Gastrocnemius medialis (tissue), 4 donors: ENCODE data around the gene GINM1. TPM values are rescaled to one million over a fixed set of nuclear protein-coding genes. Genes with fewer than 3 reads are reported as not detected.

Source experiments
- ATAC-seq, 2 donors: fragments of 150-250 bp; one replicate each; pipeline ENCODE4 v1.9.1; 2016
- DNase-seq, 2 donors: peaks; one replicate each; pipeline ENCODE4 v3.0.0-alpha.2; 2019
- H3K27ac ChIP-seq, 4 donors: fragments of 200-600 bp; sonication (generic); 1 replicate in 1 of 4; 2 replicates in 3 of 4; pipeline ENCODE4 v1.5.1; 2016 to 2018; ENCODE audit warnings: mild to moderate bottlenecking in 2 of 4, moderate library complexity in 1 of 4
- H3K27me3 ChIP-seq, 3 donors: fragments of 200-600 bp; sonication (generic) in 2 of 3; 1 replicate in 1 of 3; 2 replicates in 2 of 3; pipeline versions ENCODE4 v1.5.1 to v1.6.0; 2016 to 2019; ENCODE audit warnings: mild to moderate bottlenecking in 1 of 3, moderate library complexity in 1 of 3
- H3K36me3 ChIP-seq, 2 donors: fragments of 200-600 bp; sonication (generic) in 1 of 2; one replicate each; pipeline ENCODE4 v1.5.1; 2017 to 2018
- H3K4me1 ChIP-seq, 2 donors: fragments of 200-600 bp; sonication (generic) in 1 of 2; one replicate each; pipeline ENCODE4 v1.5.1; 2016 to 2017; ENCODE audit warnings: mild to moderate bottlenecking in 2 of 2
- H3K4me3 ChIP-seq, 4 donors: fragments of 200-600 bp; sonication (generic) in 3 of 4; 1 replicate in 1 of 4; 2 replicates in 3 of 4; pipeline ENCODE4 v1.5.1; 2016 to 2019; ENCODE audit warnings: mild to moderate bottlenecking in 2 of 4
- H3K9me3 ChIP-seq, 3 donors: fragments of 200-600 bp; sonication (generic) in 2 of 3; 1 replicate in 1 of 3; 2 replicates in 2 of 3; pipeline ENCODE4 v1.5.1; 2016 to 2019
- POLR2A ChIP-seq, 2 donors: fragments of 450-650 bp; IDR thresholded peaks; one replicate each; pipeline ENCODE4 v1.6.1; 2017; ENCODE audit warnings: antibody characterized with exemption in 2 of 2, mild to moderate bottlenecking in 2 of 2, moderate library complexity in 2 of 2
- in situ Hi-C, 4 donors: fragments of 200-750 bp; cut with MboI; loops; one replicate each; pipeline versions ENCODE4 v1.15.0 to v1.8.0; 2017; ENCODE audit warnings: low sequenced_read_pairs in 4 of 4
- intact Hi-C: fragments of 100-400 bp; cut with DNase I; formaldehyde crosslinking; loops from one replicate; pipeline ENCODE4 v1.15.1; 2023; ENCODE audit warnings: low total_unique reads
- total RNA-seq, 4 donors: library from RNA; depleted of rRNA; stranded (reverse); fragments of >200 nt; gene quantifications; one replicate each; pipeline versions ENCODE4 v1.1.0 to v1.2.3, GENCODE V29; 2016
- TF ChIP-seq, protein P1 (sequence below), 5 experiments: fragments of 450-650 bp in 3 of 5; fragments of 200-600 bp in 2 of 5; sonication (generic) in 2 of 5; IDR thresholded peaks in 4 of 5; conservative IDR thresholded peaks in 1 of 5; 1 replicate in 4 of 5; 2 replicates in 1 of 5; pipeline ENCODE4 v1.5.1; 2016 to 2019; ENCODE audit warnings: antibody characterized with exemption in 5 of 5, mild to moderate bottlenecking in 3 of 5, moderate library complexity in 3 of 5

Gene GINM1
- total RNA-seq, 4 donors from 2014 or later, result 28.9 to 39.4 (median 33.1) TPM

DNA sequence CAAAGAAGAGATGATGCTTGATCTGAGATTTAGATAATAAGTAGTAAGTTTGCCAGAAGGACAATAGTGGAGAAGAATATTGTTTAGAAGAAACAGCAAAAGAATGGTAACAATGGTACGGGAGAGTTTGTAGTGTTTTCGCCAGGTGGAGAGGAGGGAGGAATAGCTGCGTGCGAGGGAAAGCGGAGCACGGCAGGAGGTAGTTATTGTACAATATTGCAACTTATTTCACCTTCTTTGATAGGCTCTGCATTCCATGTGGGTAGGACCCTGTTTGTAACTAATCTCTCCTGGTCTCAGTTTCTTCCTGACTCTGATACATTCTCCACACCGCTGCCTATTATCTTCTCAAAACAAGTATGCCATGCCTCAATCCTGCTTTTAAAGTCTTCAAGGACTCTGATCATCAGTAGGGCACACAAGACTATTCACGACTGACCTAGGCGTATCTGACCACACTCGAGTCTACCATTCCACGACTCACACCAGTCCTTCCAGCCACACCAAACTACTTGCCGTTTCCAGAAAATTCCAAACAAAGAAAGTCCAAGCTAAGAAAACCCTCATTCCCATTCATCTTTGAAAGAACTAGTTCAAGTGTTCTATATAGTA, 21.4 kb upstream of the GINM1 start:
- H3K27me3 ChIP-seq, result no peaks in the 10 kb centered on the region
- DNase-seq (no peak), ATAC-seq (peak; percentile 6 to 15)
- peak overlapping the region; percentile 79 to 100 (median 97) for H3K4me3 ChIP-seq
- TF ChIP-seq, protein P1, sequence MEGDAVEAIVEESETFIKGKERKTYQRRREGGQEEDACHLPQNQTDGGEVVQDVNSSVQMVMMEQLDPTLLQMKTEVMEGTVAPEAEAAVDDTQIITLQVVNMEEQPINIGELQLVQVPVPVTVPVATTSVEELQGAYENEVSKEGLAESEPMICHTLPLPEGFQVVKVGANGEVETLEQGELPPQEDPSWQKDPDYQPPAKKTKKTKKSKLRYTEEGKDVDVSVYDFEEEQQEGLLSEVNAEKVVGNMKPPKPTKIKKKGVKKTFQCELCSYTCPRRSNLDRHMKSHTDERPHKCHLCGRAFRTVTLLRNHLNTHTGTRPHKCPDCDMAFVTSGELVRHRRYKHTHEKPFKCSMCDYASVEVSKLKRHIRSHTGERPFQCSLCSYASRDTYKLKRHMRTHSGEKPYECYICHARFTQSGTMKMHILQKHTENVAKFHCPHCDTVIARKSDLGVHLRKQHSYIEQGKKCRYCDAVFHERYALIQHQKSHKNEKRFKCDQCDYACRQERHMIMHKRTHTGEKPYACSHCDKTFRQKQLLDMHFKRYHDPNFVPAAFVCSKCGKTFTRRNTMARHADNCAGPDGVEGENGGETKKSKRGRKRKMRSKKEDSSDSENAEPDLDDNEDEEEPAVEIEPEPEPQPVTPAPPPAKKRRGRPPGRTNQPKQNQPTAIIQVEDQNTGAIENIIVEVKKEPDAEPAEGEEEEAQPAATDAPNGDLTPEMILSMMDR (IDR thresholded peaks at IDR 0.05 in 4 of 5, conservative IDR thresholded peaks at IDR 0.05 in 1 of 5), result no peak
- TF ChIP-seq POLR2A (IDR thresholded peaks at IDR 0.05), result no peak
- in situ Hi-C loops (no loop called here), intact Hi-C loops (loop anchor here (2.0 to 10.0 kb wide), 2 partner anchors 104 to 350 kb away; partner anchors contain the start of genes KATNA1 and RAET1E)
- H3K27ac ChIP-seq, result peak overlapping the region; percentile 87 to 100 (median 98)
- H3K4me1 ChIP-seq, result peaks cover 22 to 31% of the 10 kb centered on the region in 2 donors
- peaks cover 0 to 12% of the 10 kb centered on the region in 2 donors for H3K36me3 ChIP-seq
- H3K9me3 ChIP-seq, result no peaks in the 10 kb centered on the region

DNA sequence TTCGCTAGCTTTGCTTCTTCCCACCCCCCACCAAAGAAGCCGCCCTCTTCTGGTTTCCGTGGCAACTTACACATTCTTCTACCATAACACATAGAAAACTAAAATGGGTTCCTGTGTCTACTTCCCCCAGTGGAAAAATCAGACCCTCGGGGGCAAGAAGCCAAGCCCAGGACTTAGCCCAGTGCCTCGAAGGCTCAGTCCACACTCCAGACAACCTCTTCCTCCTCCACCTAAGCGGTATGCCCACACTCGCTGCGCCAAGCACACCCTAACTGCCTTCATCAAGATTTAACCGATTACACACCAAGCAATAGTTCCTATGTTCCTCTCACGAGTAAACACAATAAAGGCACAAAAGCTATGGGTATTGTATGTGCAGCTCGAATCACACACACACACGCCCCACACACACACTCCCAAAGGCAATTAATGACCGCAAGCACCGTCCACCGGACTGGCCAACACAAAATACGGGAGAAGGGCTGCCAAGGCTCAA, 20.9 kb upstream of the GINM1 start:
- in situ Hi-C loops (no loop called here), intact Hi-C loops (loop anchor here (2.0 to 10.0 kb wide), 2 partner anchors 103 to 349 kb away; partner anchors contain the start of genes KATNA1 and RAET1E)
- peaks cover 22 to 31% of the 10 kb centered on the region in 2 donors for H3K4me1 ChIP-seq

DNA sequence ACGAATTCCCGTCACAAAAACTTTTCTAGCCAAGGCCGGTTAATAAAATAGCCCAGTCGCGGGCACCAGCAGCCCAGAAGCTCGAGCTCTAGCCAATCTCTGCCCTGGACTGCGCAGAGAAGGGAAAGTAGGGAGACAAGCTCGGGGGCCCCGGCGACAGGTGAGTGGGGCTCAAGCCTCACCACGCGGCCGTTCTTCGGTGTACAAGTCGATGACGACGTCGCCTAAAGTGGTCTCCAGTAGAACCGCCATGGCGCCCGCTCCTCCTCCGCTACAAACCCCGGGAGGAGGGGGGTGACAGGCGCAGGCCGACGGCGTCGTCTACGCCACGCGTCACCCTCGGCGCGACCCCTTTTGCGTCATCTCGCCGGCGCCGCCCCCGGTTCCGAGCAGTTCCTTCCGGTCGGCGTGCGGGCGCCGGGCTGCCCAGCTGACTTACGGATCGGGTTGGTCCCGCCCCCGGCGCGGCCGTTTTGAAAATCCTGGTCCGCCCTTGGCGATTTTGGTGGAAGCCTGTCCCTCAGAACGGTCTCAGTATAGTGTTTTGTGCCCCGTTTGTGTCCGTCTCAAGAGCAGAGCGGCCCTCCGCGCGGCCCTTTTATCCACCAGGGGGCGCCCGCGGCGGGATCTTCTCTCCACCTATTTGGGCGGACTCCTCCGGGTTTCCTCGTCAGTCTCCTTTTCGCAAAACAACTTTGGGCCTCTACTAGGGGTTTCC, 20.3 kb upstream of the GINM1 start, which contains the start of gene PPIL4:
Gene PPIL4 (minus strand): TSS at position 290 of the 718 bp plus-strand sequence. CDS start 38 bp downstream, at position 252.
- DNase-seq (peak; percentile 92 to 95), ATAC-seq (peak; percentile 95 to 96)
- in situ Hi-C loops (no loop called here), intact Hi-C loops (loop anchor here (1.0 to 10.0 kb wide), 3 partner anchors 20 to 349 kb away; partner anchors contain the start of genes GINM1, KATNA1 and RAET1E)
- TF ChIP-seq, protein P1 (IDR thresholded peaks at IDR 0.05 in 4 of 5, conservative IDR thresholded peaks at IDR 0.05 in 1 of 5), result peak; percentile 78 to 90 (median 83)
- peak; percentile 83 to 88 for TF ChIP-seq POLR2A (IDR thresholded peaks at IDR 0.05)
- Histone ChIP-seq H3K4me1 (peaks cover 22 to 31% of the 10 kb centered on the region in 2 donors), H3K9me3 (no peaks in the 10 kb centered on the region), H3K36me3 (peaks cover 0 to under 1% of the 10 kb centered on the region in 2 donors), H3K4me3 (peak within 1 kb of the TSS; percentile 79 to 100 (median 97)), H3K27me3 (no peaks in the 10 kb centered on the region), H3K27ac (peak within 1 kb of the TSS; percentile 87 to 100 (median 98))

More for the DNA sequence above, 20.9 kb upstream of the GINM1 start:
- ATAC-seq, result peak; percentile 48 to 49
- peak in 1 of 2 donors; percentile 27 for DNase-seq
- H3K36me3 ChIP-seq, result peaks cover 0 to 7% of the 10 kb centered on the region in 2 donors
- no peaks in the 10 kb centered on the region for H3K9me3 ChIP-seq
- TF ChIP-seq POLR2A (IDR thresholded peaks at IDR 0.05), result no peak
- TF ChIP-seq, protein P1 (IDR thresholded peaks at IDR 0.05 in 4 of 5, conservative IDR thresholded peaks at IDR 0.05 in 1 of 5), result no peak
- peak overlapping the region; percentile 87 to 100 (median 98) for H3K27ac ChIP-seq
- peak overlapping the region; percentile 79 to 100 (median 97) for H3K4me3 ChIP-seq
- H3K27me3 ChIP-seq, result no peaks in the 10 kb centered on the region

DNA sequence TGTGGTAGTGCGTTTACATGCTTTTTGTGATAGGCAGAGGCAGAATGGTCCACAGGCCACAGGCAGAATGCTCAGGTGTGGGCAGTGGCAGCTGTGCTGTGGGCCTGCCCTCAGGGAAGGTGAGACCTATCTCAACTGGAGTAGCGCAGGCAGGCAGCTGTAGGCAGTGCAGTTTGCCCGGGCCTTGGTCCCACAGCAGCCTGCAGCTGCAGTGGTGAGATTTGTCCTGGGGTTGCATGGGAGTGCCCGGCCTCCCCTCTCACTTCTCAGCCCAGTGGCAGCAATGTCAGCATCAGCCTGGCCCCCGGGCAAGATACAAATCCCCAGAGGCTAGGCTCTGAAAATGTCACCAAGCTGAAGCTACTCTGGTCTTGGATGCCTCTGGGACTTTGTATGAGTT, 14.3 kb upstream of the GINM1 start:
- Histone ChIP-seq H3K9me3 (no peaks in the 10 kb centered on the region), H3K27ac (no peak overlapping the region), H3K27me3 (peaks cover 0 to 3% (median 0%) of the 10 kb centered on the region in 3 donors), H3K36me3 (no peaks in the 10 kb centered on the region), H3K4me1 (no peaks in the 10 kb centered on the region), H3K4me3 (no peak overlapping the region)
- in situ Hi-C loops (no loop called here), intact Hi-C loops (no loop called here)
- ATAC-seq (no peak), DNase-seq (no peak)
- no peak for TF ChIP-seq POLR2A (IDR thresholded peaks at IDR 0.05)
- TF ChIP-seq, protein P1 (IDR thresholded peaks at IDR 0.05 in 4 of 5, conservative IDR thresholded peaks at IDR 0.05 in 1 of 5), result no peak
